Lung (tissue), 12 donors: ENCODE measurements around the gene DACT3. TPM values are rescaled to one million over a fixed set of nuclear protein-coding genes. Genes with fewer than 3 reads are reported as not detected.

ENCODE experiments used
- ATAC-seq: fragments of 200-7000 bp; cut with Tn5 transposase; one replicate; pipeline ENCODE4 v1.9.1; 2020; ENCODE audit warnings: moderate number of reproducible peaks; ENCODE audit not compliant: insufficient read depth, low FRiP score
- DNase-seq, 3 donors: peaks; one replicate each; pipeline ENCODE4 v3.0.0-alpha.2; 2013 to 2017
- H3K27ac ChIP-seq, 2 donors: one replicate each; pipeline ENCODE4 v1.5.1; 2013; ENCODE audit warnings: mild to moderate bottlenecking in 2 of 2, moderate library complexity in 2 of 2, control low read depth in 1 of 2, inconsistent platforms in 1 of 2, low read depth in 1 of 2, low read length in 1 of 2
- H3K27me3 ChIP-seq, 3 donors: one replicate each; pipeline ENCODE4 v1.5.1; 2013; ENCODE audit warnings: low read length in 2 of 3; ENCODE audit not compliant: control insufficient read depth in 3 of 3, insufficient read depth in 3 of 3
- H3K36me3 ChIP-seq, 4 donors: one replicate each; pipeline ENCODE4 v1.5.1; 2013; ENCODE audit warnings: low read length in 4 of 4, mild to moderate bottlenecking in 1 of 4, moderate library complexity in 1 of 4; ENCODE audit not compliant: control insufficient read depth in 4 of 4, insufficient read depth in 4 of 4
- H3K4me1 ChIP-seq, 5 donors: one replicate each; pipeline ENCODE4 v1.5.1; 2013; ENCODE audit warnings: low read length in 5 of 5, mild to moderate bottlenecking in 2 of 5, moderate library complexity in 1 of 5; ENCODE audit not compliant: control insufficient read depth in 5 of 5, insufficient read depth in 5 of 5
- H3K4me3 ChIP-seq: one replicate; pipeline ENCODE4 v1.5.1; 2013; ENCODE audit warnings: mild to moderate bottlenecking, control low read depth, moderate library complexity
- H3K9ac ChIP-seq, 2 donors: one replicate each; pipeline ENCODE4 v1.5.1; 2013; ENCODE audit warnings: low read length in 2 of 2, control low read depth in 1 of 2; ENCODE audit not compliant: insufficient read depth in 1 of 2
- H3K9me3 ChIP-seq, 4 donors: one replicate each; pipeline ENCODE4 v1.5.1; 2013; ENCODE audit warnings: low read length in 3 of 4, mild to moderate bottlenecking in 1 of 4, moderate library complexity in 1 of 4; ENCODE audit not compliant: control insufficient read depth in 4 of 4, insufficient read depth in 3 of 4
- CTCF ChIP-seq: IDR thresholded peaks from 2 replicates; pipeline ENCODE4 v1.5.1; 2012; ENCODE audit warnings: mild to moderate bottlenecking; ENCODE audit errors: control extremely low read depth, extremely low read depth
- WGBS, 2 donors: extraction: QIAGEN DNeasy Blood & Tissue Kit; methylation state at CpG; one replicate each; pipeline ENCODE4 v1.1.7; 2013; 5-methylcytosine and 5-hydroxymethylcytosine counted together
- polyA plus RNA-seq, 2 donors: library from polyadenylated mRNA; stranded (reverse); fragments of 200-250 nt; gene quantifications; one replicate each; pipeline ENCODE4 v1.2.1, GENCODE V29; 2013
- total RNA-seq, 2 donors: library from RNA; depleted of rRNA in 1 of 2; stranded (reverse); fragments of >200 nt in 1 of 2; gene quantifications; one replicate each; pipeline ENCODE4 v1.2.1, GENCODE V29; 2014 to 2021
- donor health status: control.
- donor health status: control.
- donor health status: Bipolar disorder and iron deficiency.
- donor health status: healthy.
- donor health status: DM: yes; HTN: yes; CAD: no.

Gene DACT3
- total and polyA plus RNA-seq, 4 donors = 2.8 to 14.0 (median 5.8) TPM

- H3K9ac ChIP-seq = no peak overlapping the region
- ATAC-seq = no peak
- WGBS, 2 donors = 80 to 91% methylated on average over 14 of the region's 14 CpGs
- H3K27ac ChIP-seq = no peak overlapping the region
- DNase-seq = no peak
- H3K4me1 ChIP-seq = peaks cover 0 to 47% (median 15%) of the 10 kb centered on the region in 5 donors
- H3K36me3 ChIP-seq = no peaks in the 10 kb centered on the region
- H3K4me3 ChIP-seq = no peak overlapping the region
- H3K9me3 ChIP-seq = no peaks in the 10 kb centered on the region
- no peak for TF ChIP-seq CTCF
- H3K27me3 ChIP-seq = peaks cover 0 to 30% (median 7%) of the 10 kb centered on the region in 3 donors
Observed at GRCh38 chr19:46637224-46637623, 23.8 kb downstream of the DACT3 start.

GRCh38 chr19:46635920-46636761 lies 24.8 kb downstream of the DACT3 start, which contains the start of gene GNG8:
TSS of gene GNG8 (minus strand) at chr19:46636202. CDS start at chr19:46634682, 1,520 bp downstream.
- no peak within 1 kb of the TSS for H3K27ac ChIP-seq
- no peak for TF ChIP-seq CTCF
- peaks cover 0 to 55% (median 20%) of the 10 kb centered on the region in 5 donors for H3K4me1 ChIP-seq
- DNase-seq (no peak), ATAC-seq (no peak)
- H3K9me3 ChIP-seq = no peaks in the 10 kb centered on the region
- no peak within 1 kb of the TSS for H3K4me3 ChIP-seq
- peaks cover 0 to 30% (median 7%) of the 10 kb centered on the region in 3 donors for H3K27me3 ChIP-seq
- H3K9ac ChIP-seq = no peak within 1 kb of the TSS
- 28 to 48% methylated on average over 32 to 34 of the region's 34 CpGs for WGBS, 2 donors
- no peaks in the 10 kb centered on the region for H3K36me3 ChIP-seq

GRCh38 chr19:46634656-46635218 lies 26.2 kb downstream of the DACT3 start:
- WGBS, 2 donors = 8 to 9% methylated on average over 23 of the region's 23 CpGs
- no peaks in the 10 kb centered on the region for H3K9me3 ChIP-seq
- H3K9ac ChIP-seq = no peak overlapping the region
- TF ChIP-seq CTCF = no peak
- peaks cover 0 to 52% (median 21%) of the 10 kb centered on the region in 5 donors for H3K4me1 ChIP-seq
- DNase-seq = no peak
- no peak for ATAC-seq
- no peaks in the 10 kb centered on the region for H3K36me3 ChIP-seq
- H3K27ac ChIP-seq = no peak overlapping the region
- peaks cover 0 to 25% (median 4%) of the 10 kb centered on the region in 3 donors for H3K27me3 ChIP-seq
- H3K4me3 ChIP-seq = no peak overlapping the region
